ENCODE measurements around the gene TACO1.

The TACO1 gene

GRCh38 chr17:63571632-63572310 lies 28.9 kb upstream of the TACO1 start:
- Histone ChIP-seq H3K4me2 (ENCODE audit: low read length) (no peak overlapping the region), H3K27ac (ENCODE audit: low read depth, low read length) (no peak overlapping the region), H3K9me3 (ENCODE audit: control insufficient read depth, insufficient read depth, low read length) (no peaks in the 10 kb centered on the region), H3F3A (ENCODE audit: control insufficient read depth, insufficient read depth) (no peaks in the 10 kb centered on the region), H4K20me1 (ENCODE audit: control insufficient read depth, insufficient read depth, low read depth, low read length) (peaks cover 14% of the 10 kb centered on the region; the same call in 1 of the 2 replicates), H3K4me3 (ENCODE audit: low read length) (no peak overlapping the region), H3K9me2 (replicated peaks; ENCODE audit: control insufficient read depth, low read length) (no peaks in the 10 kb centered on the region), H3K4me1 (ENCODE audit: control insufficient read depth, low read length) (no peaks in the 10 kb centered on the region), H3K27me3 (ENCODE audit: control insufficient read depth, low read length) (no peaks in the 10 kb centered on the region), H3K79me2 (ENCODE audit: control insufficient read depth, low read length) (peaks cover 85% of the 10 kb centered on the region), H3K36me3 (ENCODE audit: control insufficient read depth, low read length) (peaks cover 2% of the 10 kb centered on the region; the same call in 1 of the 2 replicates)
- TF ChIP-seq CTCF (IDR thresholded peaks at IDR 0.05; ENCODE audit: low read depth, low read length, poor library complexity, severe bottlenecking): no peak
- TF ChIP-seq EZH2phosphoT487 (IDR thresholded peaks at IDR 0.05; ENCODE audit: borderline replicate concordance, low read length): no peak

- peak; percentile 34 for TF ChIP-seq CTCF (IDR thresholded peaks at IDR 0.05; ENCODE audit: low read depth, low read length, poor library complexity, severe bottlenecking)
- no peak for TF ChIP-seq EZH2phosphoT487 (IDR thresholded peaks at IDR 0.05; ENCODE audit: borderline replicate concordance, low read length)
- Histone ChIP-seq H3K79me2 (ENCODE audit: control insufficient read depth, low read length) (peaks cover 85% of the 10 kb centered on the region), H3K27ac (ENCODE audit: low read depth, low read length) (no peak overlapping the region), H3K4me1 (ENCODE audit: control insufficient read depth, low read length) (no peaks in the 10 kb centered on the region), H3K9me3 (ENCODE audit: control insufficient read depth, insufficient read depth, low read length) (no peaks in the 10 kb centered on the region), H3K4me3 (ENCODE audit: low read length) (no peak overlapping the region), H3F3A (ENCODE audit: control insufficient read depth, insufficient read depth) (no peaks in the 10 kb centered on the region), H4K20me1 (ENCODE audit: control insufficient read depth, insufficient read depth, low read depth, low read length) (peaks cover 14% of the 10 kb centered on the region; the same call in 1 of the 2 replicates), H3K9me2 (replicated peaks; ENCODE audit: control insufficient read depth, low read length) (no peaks in the 10 kb centered on the region), H3K27me3 (ENCODE audit: control insufficient read depth, low read length) (no peaks in the 10 kb centered on the region), H3K4me2 (ENCODE audit: low read length) (no peak overlapping the region), H3K36me3 (ENCODE audit: control insufficient read depth, low read length) (peaks cover 11% of the 10 kb centered on the region; the same call in 1 of the 2 replicates)
Measured at GRCh38 chr17:63573634-63574033, 27.1 kb upstream of the TACO1 start.

DNA sequence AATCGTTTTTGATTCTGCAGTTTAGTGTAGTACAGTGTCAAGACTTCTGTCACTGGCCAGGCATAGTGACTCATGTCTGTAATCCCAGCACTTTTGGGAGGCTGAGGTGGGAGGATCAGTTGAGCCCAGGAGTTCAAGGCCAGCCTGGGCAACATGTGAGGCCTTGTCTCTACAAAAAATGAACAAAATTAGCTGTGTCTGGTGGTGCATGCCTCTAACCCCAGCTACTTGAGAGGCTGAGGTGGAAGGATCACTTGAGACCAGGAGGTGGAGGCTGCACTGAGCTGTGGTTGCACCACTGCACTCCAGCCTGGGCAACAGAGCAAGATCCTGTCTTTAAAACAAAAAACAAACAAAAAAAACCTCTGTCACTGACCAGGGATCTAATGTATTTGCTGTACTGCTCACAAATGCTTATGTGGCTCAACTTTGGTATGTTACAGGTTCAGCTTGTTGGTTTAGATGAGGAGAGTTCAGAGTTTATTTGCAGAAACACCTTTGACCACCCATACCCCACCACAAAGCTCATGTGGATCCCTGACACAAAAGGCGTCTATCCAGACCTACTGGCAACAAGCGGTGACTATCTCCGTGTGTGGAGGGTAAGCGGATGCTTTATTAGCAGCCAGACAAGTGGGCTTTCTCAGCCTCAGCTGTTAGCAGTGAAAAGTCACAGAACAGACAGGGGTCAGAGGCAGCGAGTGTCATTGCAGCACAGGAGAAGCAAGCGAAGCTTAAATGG lies 22.5 kb upstream of the TACO1 start:
- Histone ChIP-seq H3K4me3 (ENCODE audit: low read length) (no peak overlapping the region), H3K27me3 (ENCODE audit: control insufficient read depth, low read length) (no peaks in the 10 kb centered on the region), H3K4me2 (ENCODE audit: low read length) (no peak overlapping the region), H3K36me3 (ENCODE audit: control insufficient read depth, low read length) (peaks cover 52% of the 10 kb centered on the region), H3K79me2 (ENCODE audit: control insufficient read depth, low read length) (peaks cover 52% of the 10 kb centered on the region), H3K9me2 (replicated peaks; ENCODE audit: control insufficient read depth, low read length) (no peaks in the 10 kb centered on the region), H3K4me1 (ENCODE audit: control insufficient read depth, low read length) (no peaks in the 10 kb centered on the region), H3F3A (ENCODE audit: control insufficient read depth, insufficient read depth) (no peaks in the 10 kb centered on the region), H4K20me1 (ENCODE audit: control insufficient read depth, insufficient read depth, low read depth, low read length) (peaks cover 3% of the 10 kb centered on the region; the same call in 1 of the 2 replicates), H3K9me3 (ENCODE audit: control insufficient read depth, insufficient read depth, low read length) (no peaks in the 10 kb centered on the region), H3K27ac (ENCODE audit: low read depth, low read length) (no peak overlapping the region)
- no peak for TF ChIP-seq EZH2phosphoT487 (IDR thresholded peaks at IDR 0.05; ENCODE audit: borderline replicate concordance, low read length)
- no peak for TF ChIP-seq CTCF (IDR thresholded peaks at IDR 0.05; ENCODE audit: low read depth, low read length, poor library complexity, severe bottlenecking)
